Endothelial cell (in vitro differentiated cells): ENCODE measurements around the gene MAP6. TPM values are rescaled to one million over a fixed set of nuclear protein-coding genes. Genes with fewer than 3 reads are reported as not detected.

Experiments
- DNase-seq: peaks from one replicate; pipeline ENCODE4 v3.0.0; 2021; ENCODE audit warnings: low spot score
- H3K27ac Mint-ChIP-seq: one replicate; pipeline ENCODE4 v1.8.0; 2021; ENCODE audit warnings: mixed read lengths, inconsistent platforms; ENCODE audit not compliant: unreplicated experiment
- H3K27me3 Mint-ChIP-seq: one replicate; pipeline ENCODE4 v1.8.0; 2021; ENCODE audit warnings: mild to moderate bottlenecking, moderate library complexity, mixed read lengths, inconsistent platforms; ENCODE audit not compliant: unreplicated experiment
- H3K36me3 Mint-ChIP-seq: one replicate; pipeline ENCODE4 v1.8.0; 2021; ENCODE audit warnings: mild to moderate bottlenecking, low read depth, mixed read lengths, inconsistent platforms; ENCODE audit not compliant: unreplicated experiment
- H3K4me1 Mint-ChIP-seq: one replicate; pipeline ENCODE4 v1.8.0; 2021; ENCODE audit warnings: mild to moderate bottlenecking, mixed read lengths, inconsistent platforms; ENCODE audit not compliant: unreplicated experiment
- H3K4me3 Mint-ChIP-seq: one replicate; pipeline ENCODE4 v1.8.0; 2021; ENCODE audit warnings: mild to moderate bottlenecking, mixed read lengths, inconsistent platforms; ENCODE audit not compliant: unreplicated experiment
- H3K9me3 Mint-ChIP-seq: one replicate; pipeline ENCODE4 v1.8.0; 2021; ENCODE audit warnings: mixed read lengths, inconsistent platforms; ENCODE audit not compliant: unreplicated experiment
- CTCF ChIP-seq: fragments of 200-600 bp; sonication (generic); IDR thresholded peaks from one replicate; pipeline ENCODE4 v1.5.0; 2021; ENCODE audit warnings: antibody characterized with exemption; ENCODE audit not compliant: unreplicated experiment
- total RNA-seq: library from RNA; stranded (reverse); fragmentation: NEBNext Ultra II Directional; extraction: Animal tissue kit (Norgen Biotek cat#: 25700); gene quantifications from one replicate; pipeline ENCODE4 v1.2.1, GENCODE V29; 2021; ENCODE audit not compliant: unreplicated experiment

MAP6 gene
- total RNA-seq, 1 donor from 2014 or later = 0.26 TPM

- no peaks in the 10 kb centered on the region for H3K9me3 Mint-ChIP-seq
- peaks cover 26% of the 10 kb centered on the region for H3K36me3 Mint-ChIP-seq
- no peak for DNase-seq
- H3K4me1 Mint-ChIP-seq = peaks cover 60% of the 10 kb centered on the region
- no peak for TF ChIP-seq CTCF
- peak overlapping the region; percentile 91 for H3K27ac Mint-ChIP-seq
- H3K27me3 Mint-ChIP-seq = peaks cover 19% of the 10 kb centered on the region
- H3K4me3 Mint-ChIP-seq = peak overlapping the region; percentile 59
These were observed 102.7 kb downstream of the MAP6 start for GRCh38 chr11:75565916-75566762.

GRCh38 chr11:75565221-75565814 lies 103.5 kb downstream of the MAP6 start:
- no peak for TF ChIP-seq CTCF
- Mint-ChIP-seq H3K27ac (peak overlapping the region; percentile 99), H3K27me3 (peaks cover 17% of the 10 kb centered on the region), H3K36me3 (peaks cover 21% of the 10 kb centered on the region), H3K9me3 (no peaks in the 10 kb centered on the region), H3K4me1 (peaks cover 55% of the 10 kb centered on the region), H3K4me3 (peak overlapping the region; percentile 79)
- DNase-seq = no peak

GRCh38 chr11:75563978-75564552 lies 104.8 kb downstream of the MAP6 start:
- TF ChIP-seq CTCF = peak; percentile 59
- Mint-ChIP-seq H3K27ac (peak overlapping the region; percentile 99), H3K9me3 (no peaks in the 10 kb centered on the region), H3K4me1 (peaks cover 54% of the 10 kb centered on the region), H3K36me3 (peaks cover 15% of the 10 kb centered on the region), H3K27me3 (peaks cover 21% of the 10 kb centered on the region), H3K4me3 (peak overlapping the region; percentile 99)
- peak; percentile 74 for DNase-seq

- H3K4me3 Mint-ChIP-seq = peak overlapping the region; percentile 99
- peaks cover 22% of the 10 kb centered on the region for H3K27me3 Mint-ChIP-seq
- no peaks in the 10 kb centered on the region for H3K9me3 Mint-ChIP-seq
- peaks cover 55% of the 10 kb centered on the region for H3K4me1 Mint-ChIP-seq
- peaks cover 10% of the 10 kb centered on the region for H3K36me3 Mint-ChIP-seq
- H3K27ac Mint-ChIP-seq = peak overlapping the region; percentile 99
- no peak for DNase-seq
- TF ChIP-seq CTCF = no peak
These were observed 105.3 kb downstream of the MAP6 start for GRCh38 chr11:75563501-75563977.
